CD4-positive, alpha-beta T cell treated with Interleukin-12 subunit alpha and Interleukin-12 subunit beta, for 1 hour (primary cell): ENCODE data around the gene FBXL17.

Experiments
- DNase-seq: peaks from one replicate; pipeline ENCODE4 v3.0.0-alpha.2; 2020

Gene FBXL17

GRCh38 chr5:107835096-107835495, 546.8 kb downstream of the FBXL17 start:
- DNase-seq: no peak

GRCh38 chr5:107832746-107833145, 549.2 kb downstream of the FBXL17 start:
- no peak for DNase-seq

GRCh38 chr5:107831612-107832395, 550.1 kb downstream of the FBXL17 start:
- DNase-seq: no peak

- no peak for DNase-seq
These were observed 551.1 kb downstream of the FBXL17 start for GRCh38 chr5:107830750-107831149.

GRCh38 chr5:107826311-107827000, 555.4 kb downstream of the FBXL17 start:
- no peak for DNase-seq

- no peak for DNase-seq
These were observed 557.1 kb downstream of the FBXL17 start for GRCh38 chr5:107824821-107825220.

GRCh38 chr5:107821288-107821687, 560.6 kb downstream of the FBXL17 start:
- no peak for DNase-seq

GRCh38 chr5:107820429-107820828, 561.5 kb downstream of the FBXL17 start:
- DNase-seq: no peak

GRCh38 chr5:107817951-107818350, 563.9 kb downstream of the FBXL17 start:
- no peak for DNase-seq

- DNase-seq: no peak
These were observed 564.5 kb downstream of the FBXL17 start for GRCh38 chr5:107817436-107817835.

- no peak for DNase-seq
These were observed 566.8 kb downstream of the FBXL17 start for GRCh38 chr5:107815109-107815508.

- DNase-seq: no peak
These were observed 567.6 kb downstream of the FBXL17 start for GRCh38 chr5:107814183-107814827.

GRCh38 chr5:107813559-107813958, 568.3 kb downstream of the FBXL17 start:
- DNase-seq: no peak

GRCh38 chr5:107812570-107813141, 569.2 kb downstream of the FBXL17 start:
- DNase-seq: no peak

- DNase-seq: no peak
These were observed 572.5 kb downstream of the FBXL17 start for GRCh38 chr5:107809201-107810034.
